ENCODE data around the gene C20orf144.
A peak's percentile ranks its signal among the peaks of the same experiment; 100 is the strongest.

DNA sequence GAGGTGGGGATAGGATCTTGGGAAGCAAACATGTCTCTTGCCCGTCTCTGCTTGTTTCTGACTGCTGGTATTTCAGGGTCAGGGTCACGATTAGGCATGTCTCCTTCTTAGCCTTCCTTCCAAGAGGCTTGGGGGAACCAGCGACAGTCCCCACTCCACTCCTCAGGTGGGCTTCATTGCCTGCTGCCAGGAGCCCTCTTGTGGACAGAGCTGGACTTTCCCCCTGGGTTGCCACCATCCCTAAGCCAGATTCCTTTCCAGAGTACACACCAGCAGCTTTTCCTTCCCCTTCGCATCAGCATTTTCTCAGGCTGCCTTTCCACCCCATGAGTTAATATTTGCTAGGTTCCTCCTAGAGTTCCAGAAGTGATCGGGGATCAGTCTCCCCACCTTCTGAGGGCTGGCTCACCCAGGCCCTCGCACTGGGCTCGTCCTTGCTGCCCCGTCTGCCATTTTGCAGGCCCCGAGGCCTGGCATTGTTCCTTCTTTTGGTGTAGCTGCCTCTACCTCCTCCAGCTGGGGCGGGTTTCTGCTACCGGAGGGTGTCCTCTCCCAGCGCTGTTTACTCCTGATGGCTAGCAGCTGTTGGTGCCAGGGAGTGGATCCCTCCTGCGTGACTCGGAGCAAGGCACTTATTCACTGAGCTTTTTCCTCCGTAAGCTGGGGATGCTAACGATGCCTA is 8.8 kb upstream of the C20orf144 start:
- TF ChIP-seq CTCF (IDR thresholded peaks at IDR 0.05) = peak; percentile 69 to 81 (median 78)
- no peak for TF ChIP-seq POLR2A (IDR thresholded peaks at IDR 0.05)
- TF ChIP-seq EP300 (IDR thresholded peaks at IDR 0.05) = no peak
